GM19023 (cell line): ENCODE data around the gene MGRN1.

Experiments used
- ATAC-seq: cut with Tn5 transposase; IDR thresholded peaks from one replicate; pipeline ENCODE4 v1.9.1; 2021; ENCODE audit warnings: mild to moderate bottlenecking, moderate library complexity; ENCODE audit not compliant: unreplicated experiment

The MGRN1 gene

GRCh38 chr16:4695473-4696171, 71.0 kb downstream of the MGRN1 start:
- no peak for ATAC-seq

GRCh38 chr16:4696172-4696904, 71.7 kb downstream of the MGRN1 start:
- no peak for ATAC-seq

GRCh38 chr16:4696905-4697847, 72.5 kb downstream of the MGRN1 start:
- ATAC-seq, result no peak

- no peak for ATAC-seq
Measured at GRCh38 chr16:4697848-4698291, 73.2 kb downstream of the MGRN1 start.

GRCh38 chr16:4698321-4699045, 73.9 kb downstream of the MGRN1 start:
- ATAC-seq, result no peak

GRCh38 chr16:4699046-4699556, 74.5 kb downstream of the MGRN1 start:
- no peak for ATAC-seq

GRCh38 chr16:4700380-4700996, 75.9 kb downstream of the MGRN1 start:
- no peak for ATAC-seq

- ATAC-seq, result no peak
Measured at GRCh38 chr16:4700997-4701743, 76.5 kb downstream of the MGRN1 start.

- no peak for ATAC-seq
Measured at GRCh38 chr16:4701791-4702465, 77.3 kb downstream of the MGRN1 start.

GRCh38 chr16:4702466-4702808, 77.8 kb downstream of the MGRN1 start:
- ATAC-seq, result no peak

- no peak for ATAC-seq
Measured at GRCh38 chr16:4703906-4704305, 79.3 kb downstream of the MGRN1 start.

GRCh38 chr16:4704491-4704890, 79.9 kb downstream of the MGRN1 start:
- ATAC-seq, result no peak

GRCh38 chr16:4704913-4705312, 80.3 kb downstream of the MGRN1 start:
- ATAC-seq, result no peak

GRCh38 chr16:4706871-4707270, 82.2 kb downstream of the MGRN1 start:
- no peak for ATAC-seq

- no peak for ATAC-seq
Measured at GRCh38 chr16:4709481-4709880, 84.9 kb downstream of the MGRN1 start.

GRCh38 chr16:4713663-4714501, 89.3 kb downstream of the MGRN1 start:
- ATAC-seq, result no peak

- ATAC-seq, result no peak
Measured at GRCh38 chr16:4714996-4715395, 90.4 kb downstream of the MGRN1 start.

GRCh38 chr16:4718466-4718865, 93.8 kb downstream of the MGRN1 start:
- no peak for ATAC-seq
